K562 (cell line): ENCODE data around the gene SULT2A1. TPM values are rescaled to one million over a fixed set of nuclear protein-coding genes. Genes with fewer than 3 reads are reported as not detected.

ENCODE experiments used
- ATAC-seq: fragments of 200-7000 bp; cut with Tn5 transposase; 3 replicates; pipeline ENCODE4 v1.9.1; 2020; ENCODE audit warnings: moderate library complexity
- BruUV-seq: library from RNA; stranded (reverse); fragments of 400-500 nt; replicated peaks from 2 replicates; lab custom pipeline; 2021; lab: Mats Ljungman, UMichigan
- CTCF ChIA-PET: fragments of 300-600 bp; formaldehyde crosslinking; extraction: SDS; loops from one replicate; lab custom pipeline; 2021; ENCODE audit warnings: low intra/inter-chr PET ratio; lab: Yijun Ruan, JAX
- POLR2A ChIA-PET: fragments of 300-600, 350-650 bp; sonication (Branson Sonifier 250); formaldehyde crosslinking; extraction: SDS; loops from one replicate; lab custom pipeline; 2021; ENCODE audit warnings: antibody characterized with exemption, inconsistent platforms; lab: Yijun Ruan, JAX
- DNase-seq, 4 experiments: peaks; one replicate each; pipeline versions ENCODE4 v3.0.0 to v3.0.0-alpha.2; 2011 to 2018; ENCODE audit warnings: low spot score in 3 of 4, mixed read lengths in 3 of 4; ENCODE audit errors: extremely low read depth in 1 of 4
- FAIRE-seq: peaks from 2 replicates; lab custom pipeline; 2011; peaks lifted over from hg19 to GRCh38; lab: Jason Lieb, UNC
- H2AFZ ChIP-seq: 2 replicates; pipeline ENCODE4 v1.6.0; 2011; ENCODE audit warnings: low read depth, low read length, control low read depth, inconsistent platforms
- H3K27ac ChIP-seq: fragments of 200-600 bp; 3 replicates; pipeline ENCODE4 v1.8.0; 2011; ENCODE audit warnings: low read depth, mild to moderate bottlenecking, control low read depth, inconsistent platforms, low read length, moderate library complexity, mixed read lengths; ENCODE audit errors: extremely low read depth
- H3K27me3 ChIP-seq, 2 experiments: fragments of 300-600 bp in 1 of 2; 2 replicates in 1 of 2; 3 replicates in 1 of 2; pipeline versions ENCODE4 v1.6.0 to v1.8.0; 2011; ENCODE audit warnings: inconsistent platforms in 2 of 2, low read length in 2 of 2, mild to moderate bottlenecking in 1 of 2, mixed read lengths in 1 of 2, moderate library complexity in 1 of 2; ENCODE audit not compliant: control insufficient read depth in 2 of 2, insufficient read depth in 2 of 2
- H3K36me3 ChIP-seq: fragments of 300-600 bp; 3 replicates; pipeline ENCODE4 v1.8.0; 2011; ENCODE audit warnings: mild to moderate bottlenecking, low read length, inconsistent platforms; ENCODE audit not compliant: control insufficient read depth, insufficient read depth
- H3K4me1 ChIP-seq, 2 experiments: fragments of 200-600 bp in 1 of 2; replicated peaks in 1 of 2; 2 replicates in 1 of 2; 3 replicates in 1 of 2; pipeline versions ENCODE4 v1.5.1 to v1.8.0; 2011; ENCODE audit warnings: inconsistent platforms in 2 of 2, low read length in 2 of 2, mild to moderate bottlenecking in 1 of 2, mixed read lengths in 1 of 2, moderate library complexity in 1 of 2; ENCODE audit not compliant: control insufficient read depth in 2 of 2, insufficient read depth in 2 of 2
- H3K4me2 ChIP-seq: 2 replicates; pipeline ENCODE4 v1.6.1; 2011; ENCODE audit warnings: low read length, control low read depth, inconsistent platforms, mixed read lengths; ENCODE audit not compliant: insufficient read depth
- H3K4me3 ChIP-seq: fragments of 200-600 bp; sonication (generic), shearing (Covaris generic); 2 replicates; pipeline ENCODE4 v1.5.1; 2016; ENCODE audit warnings: control low read depth, inconsistent platforms
- H3K79me2 ChIP-seq: fragments of 200-600 bp; 3 replicates; pipeline ENCODE4 v1.8.0; 2011; ENCODE audit warnings: low read length, inconsistent platforms; ENCODE audit not compliant: control insufficient read depth, insufficient read depth
- H3K9ac ChIP-seq, 2 experiments: 2 replicates each; pipeline versions ENCODE4 v1.6.0 to v1.6.1; 2011; ENCODE audit warnings: low read depth in 2 of 2, low read length in 2 of 2, control low read depth in 1 of 2, inconsistent platforms in 1 of 2, mild to moderate bottlenecking in 1 of 2, mixed read lengths in 1 of 2; ENCODE audit not compliant: insufficient read depth in 1 of 2
- H3K9me1 ChIP-seq: one replicate; pipeline ENCODE4 v1.6.0; 2011; ENCODE audit warnings: inconsistent platforms, mild to moderate bottlenecking, low read length, moderate library complexity; ENCODE audit not compliant: control insufficient read depth, insufficient read depth
- H3K9me3 ChIP-seq: replicated peaks from 2 replicates; pipeline ENCODE4 v1.5.1; 2011; ENCODE audit warnings: low read depth, low read length, inconsistent platforms; ENCODE audit not compliant: control insufficient read depth, insufficient read depth
- H4K20me1 ChIP-seq: replicated peaks from 2 replicates; pipeline ENCODE4 v1.6.1; 2011; ENCODE audit warnings: low read length, inconsistent platforms, mixed read lengths; ENCODE audit not compliant: control insufficient read depth, insufficient read depth
- ATF2 ChIP-seq: sonication (generic); formaldehyde crosslinking; IDR thresholded peaks from 2 replicates; pipeline ENCODE4 v1.8.1; 2022; ENCODE audit warnings: missing genetic modification reagents
- ATF7 ChIP-seq: fragments of 450-650 bp; IDR thresholded peaks from 2 replicates; pipeline ENCODE4 v1.7.1; 2014; ENCODE audit warnings: mild to moderate bottlenecking, moderate library complexity
- CBX3 ChIP-seq, 2 experiments: IDR thresholded peaks; 1 replicate in 1 of 2; 2 replicates in 1 of 2; pipeline ENCODE4 v1.6.1; 2012; ENCODE audit warnings: inconsistent platforms in 2 of 2, low read length in 2 of 2, borderline replicate concordance in 1 of 2, control low read depth in 1 of 2
- DDX20 ChIP-seq: fragments of 450-650 bp; IDR thresholded peaks from 2 replicates; pipeline ENCODE4 v1.6.1; 2016; ENCODE audit warnings: missing genetic modification characterization, low read depth, mild to moderate bottlenecking, missing compliant biosample characterization, moderate library complexity
- IRF9 ChIP-seq: fragments of 450-650 bp; IDR thresholded peaks from 2 replicates; pipeline ENCODE4 v1.6.1; 2016; ENCODE audit warnings: missing biosample characterization, missing genetic modification characterization
- NCOA1 ChIP-seq: fragments of 450-650 bp; IDR thresholded peaks from 2 replicates; pipeline ENCODE4 v1.6.1; 2016; ENCODE audit warnings: low read depth
- NCOA2 ChIP-seq, 2 experiments: fragments of 450-650 bp; IDR thresholded peaks; 2 replicates each; pipeline ENCODE4 v1.6.1; 2018; ENCODE audit warnings: mild to moderate bottlenecking in 2 of 2, moderate library complexity in 1 of 2; ENCODE audit not compliant: partially characterized antibody in 2 of 2
- NR0B1 ChIP-seq: fragments of 450-650 bp; IDR thresholded peaks from one replicate; pipeline ENCODE4 v1.6.1; 2018; ENCODE audit warnings: mild to moderate bottlenecking, moderate library complexity; ENCODE audit not compliant: partially characterized antibody
- POU5F1 ChIP-seq: fragments of 150-350 bp; IDR thresholded peaks from 2 replicates; pipeline ENCODE4 v1.6.1; 2014; ENCODE audit warnings: borderline replicate concordance, low read length, low read depth, mild to moderate bottlenecking; ENCODE audit not compliant: partially characterized antibody
- SMARCA4 ChIP-seq: fragments of 450-650 bp; IDR thresholded peaks from 2 replicates; pipeline ENCODE4 v1.6.1; 2016
- TAL1 ChIP-seq: fragments of 450-650 bp; IDR thresholded peaks from 2 replicates; pipeline ENCODE4 v1.6.1; 2016; ENCODE audit warnings: mild to moderate bottlenecking
- ZBTB33 ChIP-seq: sonication (generic); formaldehyde crosslinking; IDR thresholded peaks from 2 replicates; pipeline ENCODE4 v1.8.1; 2023; ENCODE audit warnings: mild to moderate bottlenecking, missing genetic modification reagents
- ZZZ3 ChIP-seq: fragments of 450-650 bp; IDR thresholded peaks from 2 replicates; pipeline ENCODE4 v1.6.1; 2016; ENCODE audit warnings: antibody characterized with exemption, mild to moderate bottlenecking, moderate library complexity
- WGBS: fragments of 100-300 bp; shearing (Covaris generic); methylation state at CpG from one replicate; pipeline ENCODE4 v1.1.6; 2016; ENCODE audit warnings: low coverage, mixed read lengths; ENCODE audit not compliant: insufficient coverage; ENCODE audit errors: missing lambda C conversion rate; 5-methylcytosine and 5-hydroxymethylcytosine counted together
- in situ Hi-C: fragments of 300-500 bp; cut with MboI; formaldehyde crosslinking; loops from 4 replicates; pipeline ENCODE4 v1.15.0; 2018; ENCODE audit warnings: inconsistent platforms, mixed read lengths
- intact Hi-C: fragments of 100-400 bp; cut with micrococcal nuclease; formaldehyde crosslinking; loops from 2 replicates; pipeline ENCODE4 v1.14.2; 2022
- polyA plus RNA-seq, 8 experiments: library from polyadenylated mRNA; depleted of rRNA in 4 of 8; stranded (reverse) in 5 of 8; unstranded in 3 of 8; fragments of >200 nt; fragmentation: Nextera tagmentation in 2 of 8; fragmentation: Illumina TruSeq in 1 of 8; extraction: Ambion mirVana in 2 of 8; extraction: Trizol in 1 of 8; gene quantifications; 2 replicates each; pipeline versions ENCODE4 v1.2.1 to v1.2.3, GENCODE V29; 2011 to 2014; ENCODE audit warnings: inconsistent platforms in 1 of 8, missing spikeins in 1 of 8
- total RNA-seq, 7 experiments: library from RNA; depleted of rRNA in 6 of 7; stranded (reverse); fragments of >200 nt in 6 of 7; fragmentation: Illumina TruSeq in 2 of 7; extraction: Trizol in 2 of 7; gene quantifications; 2 replicates each; pipeline versions ENCODE4 v1.2.1 to v1.2.3, GENCODE V29; 2011 to 2021; ENCODE audit warnings: low replicate concordance in 1 of 7

Gene SULT2A1
- total and polyA plus RNA-seq, 9 of the 15 experiments (the other 6 are each of a cell fraction or from before 2014, with no cell fraction given) = 0.03 to 0.25 (median 0.07) TPM; not detected in 4

- H3K4me3 ChIP-seq = no peak overlapping the region
- peaks cover 3 to 8% of the 10 kb centered on the region in 2 experiments; a peak in 3 of 5 replicates for H3K4me1 ChIP-seq
- no peak overlapping the region; a peak in 1 of 4 replicates for H3K9ac ChIP-seq
- H3K9me1 ChIP-seq = no peaks in the 10 kb centered on the region
- no peak overlapping the region for H2AFZ ChIP-seq
- POLR2A ChIA-PET = no interaction called here
- WGBS = 71% methylated on average over 9 of the region's 34 CpGs
- intact Hi-C loops (no loop called here), in situ Hi-C loops (no loop called here)
- no peaks in the 10 kb centered on the region for H4K20me1 ChIP-seq
- H3K9me3 ChIP-seq = no peaks in the 10 kb centered on the region; the same call in 1 of the 2 replicates
- FAIRE-seq (no peak), DNase-seq (no peak), ATAC-seq (no peak)
- H3K27ac ChIP-seq = no peak overlapping the region
- BruUV-seq = no TSS peak
- no peaks in the 10 kb centered on the region for H3K36me3 ChIP-seq
- CTCF ChIA-PET = interaction anchor here (0.6 kb wide), 1 partner anchor 96 kb away, joined by 6 read pairs; no protein-coding TSS in a partner anchor
- TF ChIP-seq ATF2 (CRISPR knock-in tag) (no peak), POU5F1 (no peak), DDX20 (tag) (no peak), NR0B1 (no peak), ZBTB33 (CRISPR knock-in tag) (no peak), IRF9 (no peak), ATF7 (no peak), CBX3 (IDR thresholded peaks at IDR 0.05; ENCODE audit: borderline replicate concordance in 1 of 2, low read length in 2 of 2) (no peak), NCOA1 (no peak), TAL1 (no peak), SMARCA4 (no peak), ZZZ3 (no peak), NCOA2 (IDR thresholded peaks at IDR 0.05; ENCODE audit: partially characterized antibody in 2 of 2) (no peak)
- H3K27me3 ChIP-seq = no peaks in the 10 kb centered on the region
- no peaks in the 10 kb centered on the region for H3K79me2 ChIP-seq
- no peak overlapping the region for H3K4me2 ChIP-seq
Measured at GRCh38 chr19:47860602-47861297, 25.4 kb downstream of the SULT2A1 start.
